ENCODE data around the gene RHOF. TPM values are rescaled to one million over a fixed set of nuclear protein-coding genes. Genes with fewer than 3 reads are reported as not detected.

The RHOF gene
- total RNA-seq, 4 donors from 2014 or later: 5.1 to 27.6 (median 13.1) TPM

DNA sequence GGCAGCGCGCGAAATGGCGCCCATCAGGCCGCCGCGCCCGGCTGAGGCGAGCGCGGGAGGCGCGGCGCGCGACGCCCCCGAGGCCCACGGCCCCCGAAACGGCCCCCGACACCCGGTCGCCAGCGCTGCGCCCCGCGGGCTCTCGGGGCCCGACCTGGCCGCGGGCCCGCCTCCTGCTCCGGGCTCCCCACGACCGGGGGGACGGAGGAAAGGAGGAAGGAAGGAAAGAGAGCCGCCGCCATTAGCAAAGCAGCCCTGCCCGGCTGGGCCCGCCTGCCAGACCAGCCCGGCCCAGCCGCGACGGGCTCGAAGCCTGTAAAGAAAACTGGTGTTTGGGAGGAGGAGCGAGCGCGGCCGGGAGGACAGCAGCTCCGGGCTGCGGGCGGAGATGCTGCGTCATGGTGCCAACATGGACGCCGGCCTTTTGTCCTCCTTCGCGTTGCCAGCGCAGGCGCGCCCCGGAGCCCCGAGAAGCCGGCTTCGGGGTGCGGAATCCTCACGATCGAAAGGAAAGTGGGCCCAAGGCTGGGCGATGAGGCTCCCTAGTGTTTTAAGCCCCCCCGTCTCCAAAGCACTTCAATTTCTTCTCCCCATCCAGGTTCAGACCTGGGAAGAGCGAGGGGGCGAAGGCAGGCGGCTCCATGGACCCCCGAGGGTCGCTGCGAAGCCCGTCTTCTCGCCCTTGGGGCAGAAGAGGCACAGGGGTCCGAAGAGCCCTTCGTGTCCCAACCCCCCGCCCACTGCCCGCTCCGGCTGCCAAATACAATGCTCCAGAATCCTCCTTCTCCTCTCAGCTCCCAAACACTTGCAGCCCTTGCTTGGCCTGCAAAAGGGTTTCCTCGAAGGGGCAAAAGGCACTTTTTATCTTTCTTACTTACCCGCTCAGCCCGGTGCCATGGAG, 7.5 kb upstream of the RHOF start:
- no peaks in the 10 kb centered on the region for H3K27me3 ChIP-seq
- peak; percentile 37 to 68 for TF ChIP-seq POLR2A (IDR thresholded peaks at IDR 0.05)
- TF ChIP-seq, protein P1, sequence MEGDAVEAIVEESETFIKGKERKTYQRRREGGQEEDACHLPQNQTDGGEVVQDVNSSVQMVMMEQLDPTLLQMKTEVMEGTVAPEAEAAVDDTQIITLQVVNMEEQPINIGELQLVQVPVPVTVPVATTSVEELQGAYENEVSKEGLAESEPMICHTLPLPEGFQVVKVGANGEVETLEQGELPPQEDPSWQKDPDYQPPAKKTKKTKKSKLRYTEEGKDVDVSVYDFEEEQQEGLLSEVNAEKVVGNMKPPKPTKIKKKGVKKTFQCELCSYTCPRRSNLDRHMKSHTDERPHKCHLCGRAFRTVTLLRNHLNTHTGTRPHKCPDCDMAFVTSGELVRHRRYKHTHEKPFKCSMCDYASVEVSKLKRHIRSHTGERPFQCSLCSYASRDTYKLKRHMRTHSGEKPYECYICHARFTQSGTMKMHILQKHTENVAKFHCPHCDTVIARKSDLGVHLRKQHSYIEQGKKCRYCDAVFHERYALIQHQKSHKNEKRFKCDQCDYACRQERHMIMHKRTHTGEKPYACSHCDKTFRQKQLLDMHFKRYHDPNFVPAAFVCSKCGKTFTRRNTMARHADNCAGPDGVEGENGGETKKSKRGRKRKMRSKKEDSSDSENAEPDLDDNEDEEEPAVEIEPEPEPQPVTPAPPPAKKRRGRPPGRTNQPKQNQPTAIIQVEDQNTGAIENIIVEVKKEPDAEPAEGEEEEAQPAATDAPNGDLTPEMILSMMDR (IDR thresholded peaks at IDR 0.05): no peak
- H3K27ac ChIP-seq: peak overlapping the region; percentile 100
- peak; percentile 75 to 76 for DNase-seq
- peaks cover 23 to 30% of the 10 kb centered on the region in 2 donors for H3K4me1 ChIP-seq
- H3K36me3 ChIP-seq: no peaks in the 10 kb centered on the region
- intact Hi-C loops (cut with DNase I; ENCODE audit: low total_unique reads): no loop called here
- H3K9me3 ChIP-seq: no peaks in the 10 kb centered on the region
- H3K4me3 ChIP-seq: peak overlapping the region; percentile 79 to 85

DNA sequence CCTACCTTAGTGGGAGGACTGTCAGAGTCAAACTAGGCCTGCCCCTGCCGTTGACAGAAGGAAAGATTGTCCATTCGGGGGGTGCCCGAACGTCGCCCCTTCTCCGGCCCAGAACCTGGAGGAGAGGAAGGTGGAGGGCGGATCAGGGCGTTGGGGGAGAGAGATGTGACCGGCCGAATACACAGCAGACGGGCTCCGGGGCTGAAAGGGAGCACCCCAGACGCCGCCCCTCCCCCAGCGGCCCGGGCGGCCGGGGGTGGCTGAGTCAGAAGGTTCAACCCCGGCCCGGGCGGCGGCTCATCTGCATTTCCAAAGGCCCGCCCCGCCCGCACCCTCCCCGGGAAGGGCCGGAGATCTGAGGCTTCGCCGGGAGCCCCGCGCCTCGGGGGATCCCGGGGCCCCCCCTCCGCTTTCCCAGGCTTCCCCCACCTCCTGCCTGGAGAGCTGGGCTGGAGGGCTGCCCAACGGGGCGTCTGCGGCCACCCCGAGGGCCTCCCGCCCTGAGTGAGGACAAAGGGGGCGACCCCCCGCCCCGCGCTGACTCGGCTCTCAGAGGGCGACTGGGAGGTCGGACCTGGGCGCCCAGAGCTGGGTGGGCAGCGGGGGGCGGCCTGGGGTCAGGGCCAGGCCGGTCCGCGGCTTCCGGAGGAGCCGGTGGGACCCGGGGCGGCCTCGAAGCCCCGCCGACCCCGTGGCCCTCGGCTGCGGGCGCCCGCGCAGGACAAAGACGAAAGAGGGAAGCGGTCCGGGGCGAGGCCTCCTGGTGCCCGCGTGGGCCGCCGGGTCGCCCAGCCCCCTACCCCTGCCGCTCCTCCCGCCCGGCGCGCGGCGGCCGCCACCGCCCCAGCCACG, 6.6 kb upstream of the RHOF start:
- DNase-seq: peak; percentile 94 to 95
- intact Hi-C loops (cut with DNase I; ENCODE audit: low total_unique reads): no loop called here
- peak overlapping the region; percentile 79 to 85 for H3K4me3 ChIP-seq
- peak overlapping the region; percentile 100 for H3K27ac ChIP-seq
- no peaks in the 10 kb centered on the region for H3K27me3 ChIP-seq
- TF ChIP-seq, protein P1 (IDR thresholded peaks at IDR 0.05): no peak
- TF ChIP-seq POLR2A (IDR thresholded peaks at IDR 0.05): peak; percentile 51 to 86
- H3K36me3 ChIP-seq: no peaks in the 10 kb centered on the region
- peaks cover 32 to 33% of the 10 kb centered on the region in 2 donors for H3K4me1 ChIP-seq
- H3K9me3 ChIP-seq: no peaks in the 10 kb centered on the region

GRCh38 chr12:121799156-121799841, 5.8 kb upstream of the RHOF start:
- DNase-seq: peak; percentile 77 to 81
- Histone ChIP-seq H3K4me3 (peak overlapping the region; percentile 79 to 85), H3K27me3 (no peaks in the 10 kb centered on the region), H3K4me1 (peaks cover 33 to 41% of the 10 kb centered on the region in 2 donors), H3K27ac (peak overlapping the region; percentile 100), H3K9me3 (no peaks in the 10 kb centered on the region), H3K36me3 (no peaks in the 10 kb centered on the region)
- intact Hi-C loops (cut with DNase I; ENCODE audit: low total_unique reads): no loop called here
- TF ChIP-seq, protein P1 (IDR thresholded peaks at IDR 0.05): no peak
- TF ChIP-seq POLR2A (IDR thresholded peaks at IDR 0.05): peak in 1 of 2 donors; percentile 8

- no peaks in the 10 kb centered on the region for H3K36me3 ChIP-seq
- no peaks in the 10 kb centered on the region for H3K9me3 ChIP-seq
- peak in 1 of 2 donors; percentile 24 for DNase-seq
- peak overlapping the region; percentile 100 for H3K27ac ChIP-seq
- no peak for TF ChIP-seq POLR2A (IDR thresholded peaks at IDR 0.05)
- TF ChIP-seq, protein P1 (IDR thresholded peaks at IDR 0.05): no peak
- peaks cover 33 to 43% of the 10 kb centered on the region in 2 donors for H3K4me1 ChIP-seq
- H3K4me3 ChIP-seq: peak overlapping the region in 1 of 2 donors; percentile 79
- intact Hi-C loops (cut with DNase I; ENCODE audit: low total_unique reads): no loop called here
- H3K27me3 ChIP-seq: no peaks in the 10 kb centered on the region
These were observed 5.3 kb upstream of the RHOF start for GRCh38 chr12:121798787-121799155.
